GM20000 (cell line): ENCODE data around the gene HBE1.

ENCODE experiments used
- DNase-seq: peaks from one replicate; pipeline ENCODE4 v3.0.0; 2012; ENCODE audit warnings: low spot score
- CTCF ChIP-seq: IDR thresholded peaks from 2 replicates; pipeline ENCODE4 v1.5.1; 2012; ENCODE audit warnings: mild to moderate bottlenecking, control low read depth; ENCODE audit errors: extremely low read depth, missing control alignments

Gene HBE1

GRCh38 chr11:5243816-5244180 is 25.9 kb downstream of the HBE1 start:
- no peak for TF ChIP-seq CTCF
- DNase-seq = no peak

GRCh38 chr11:5242933-5243815 is 26.6 kb downstream of the HBE1 start:
- DNase-seq = no peak
- TF ChIP-seq CTCF = no peak

- TF ChIP-seq CTCF = no peak
- DNase-seq = no peak
Measured at GRCh38 chr11:5242208-5242607, 27.5 kb downstream of the HBE1 start.

- no peak for TF ChIP-seq CTCF
- no peak for DNase-seq
Measured at GRCh38 chr11:5241458-5241857, 28.3 kb downstream of the HBE1 start.

- TF ChIP-seq CTCF = no peak
- no peak for DNase-seq
Measured at GRCh38 chr11:5240458-5240857, 29.3 kb downstream of the HBE1 start.

- no peak for DNase-seq
- no peak for TF ChIP-seq CTCF
Measured at GRCh38 chr11:5240056-5240455, 29.7 kb downstream of the HBE1 start.

- no peak for TF ChIP-seq CTCF
Measured at GRCh38 chr11:5239046-5239445, 30.7 kb downstream of the HBE1 start.

More at GRCh38 chr11:5239046-5239445, 30.7 kb downstream of the HBE1 start:
- no peak for DNase-seq
